Measurements from ENCODE around the gene GEMIN7. TPM values are rescaled to one million over a fixed set of nuclear protein-coding genes. Genes with fewer than 3 reads are reported as not detected.
A peak's percentile ranks its signal among the peaks of the same experiment; 100 is the strongest.

The GEMIN7 gene
- total RNA-seq, 2 donors from 2014 or later, result 22.4 to 37.5 TPM

GRCh38 chr19:45112111-45112827 is 33.2 kb downstream of the GEMIN7 start:
- H3K27ac ChIP-seq, result no peak overlapping the region
- TF ChIP-seq, protein P1, sequence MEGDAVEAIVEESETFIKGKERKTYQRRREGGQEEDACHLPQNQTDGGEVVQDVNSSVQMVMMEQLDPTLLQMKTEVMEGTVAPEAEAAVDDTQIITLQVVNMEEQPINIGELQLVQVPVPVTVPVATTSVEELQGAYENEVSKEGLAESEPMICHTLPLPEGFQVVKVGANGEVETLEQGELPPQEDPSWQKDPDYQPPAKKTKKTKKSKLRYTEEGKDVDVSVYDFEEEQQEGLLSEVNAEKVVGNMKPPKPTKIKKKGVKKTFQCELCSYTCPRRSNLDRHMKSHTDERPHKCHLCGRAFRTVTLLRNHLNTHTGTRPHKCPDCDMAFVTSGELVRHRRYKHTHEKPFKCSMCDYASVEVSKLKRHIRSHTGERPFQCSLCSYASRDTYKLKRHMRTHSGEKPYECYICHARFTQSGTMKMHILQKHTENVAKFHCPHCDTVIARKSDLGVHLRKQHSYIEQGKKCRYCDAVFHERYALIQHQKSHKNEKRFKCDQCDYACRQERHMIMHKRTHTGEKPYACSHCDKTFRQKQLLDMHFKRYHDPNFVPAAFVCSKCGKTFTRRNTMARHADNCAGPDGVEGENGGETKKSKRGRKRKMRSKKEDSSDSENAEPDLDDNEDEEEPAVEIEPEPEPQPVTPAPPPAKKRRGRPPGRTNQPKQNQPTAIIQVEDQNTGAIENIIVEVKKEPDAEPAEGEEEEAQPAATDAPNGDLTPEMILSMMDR (IDR thresholded peaks at IDR 0.05), result no peak
- peak overlapping the region in 1 of 2 donors; percentile 84 for H3K9ac ChIP-seq (ENCODE audit: low read depth in 2 of 2, low read length in 2 of 2)
- H3K27me3 ChIP-seq, result no peaks in the 10 kb centered on the region
- H3K4me3 ChIP-seq, result no peak overlapping the region
- no peak for DNase-seq
- H3K36me3 ChIP-seq, result no peaks in the 10 kb centered on the region
- H3K4me1 ChIP-seq, result peaks cover 11% of the 10 kb centered on the region
- intact Hi-C loops (cut with DNase I), result no loop called here
- H3K9me3 ChIP-seq, result no peaks in the 10 kb centered on the region

DNA sequence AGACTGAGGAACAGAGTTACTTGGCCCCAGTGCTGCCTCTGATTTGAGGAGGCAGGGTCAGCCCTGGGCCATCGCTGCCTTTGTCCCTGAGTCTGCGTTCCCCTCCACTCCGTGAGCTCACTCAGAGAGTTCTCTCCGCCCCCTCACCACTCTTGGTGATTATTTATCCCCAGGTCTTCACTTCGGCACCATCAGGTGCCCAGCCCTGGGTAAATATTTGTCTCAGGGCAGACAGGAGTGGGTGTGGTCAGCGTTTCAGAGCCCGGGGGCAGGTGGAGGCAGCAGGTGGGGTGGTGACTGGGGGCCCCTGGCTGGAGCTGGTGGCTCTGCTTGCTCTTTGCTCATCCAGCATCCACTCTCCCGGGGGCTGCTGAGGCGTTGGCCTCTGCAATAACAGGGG is 34.6 kb downstream of the GEMIN7 start:
- H3K36me3 ChIP-seq, result no peaks in the 10 kb centered on the region
- H3K4me3 ChIP-seq, result no peak overlapping the region
- peak; percentile 80 for DNase-seq
- TF ChIP-seq, protein P1 (IDR thresholded peaks at IDR 0.05), result no peak
- no peaks in the 10 kb centered on the region for H3K27me3 ChIP-seq
- H3K27ac ChIP-seq, result peak overlapping the region; percentile 53
- intact Hi-C loops (cut with DNase I), result no loop called here
- H3K4me1 ChIP-seq, result peaks cover 13% of the 10 kb centered on the region
- H3K9me3 ChIP-seq, result no peaks in the 10 kb centered on the region
- peak overlapping the region in 1 of 2 donors; percentile 84 for H3K9ac ChIP-seq (ENCODE audit: low read depth in 2 of 2, low read length in 2 of 2)

DNA sequence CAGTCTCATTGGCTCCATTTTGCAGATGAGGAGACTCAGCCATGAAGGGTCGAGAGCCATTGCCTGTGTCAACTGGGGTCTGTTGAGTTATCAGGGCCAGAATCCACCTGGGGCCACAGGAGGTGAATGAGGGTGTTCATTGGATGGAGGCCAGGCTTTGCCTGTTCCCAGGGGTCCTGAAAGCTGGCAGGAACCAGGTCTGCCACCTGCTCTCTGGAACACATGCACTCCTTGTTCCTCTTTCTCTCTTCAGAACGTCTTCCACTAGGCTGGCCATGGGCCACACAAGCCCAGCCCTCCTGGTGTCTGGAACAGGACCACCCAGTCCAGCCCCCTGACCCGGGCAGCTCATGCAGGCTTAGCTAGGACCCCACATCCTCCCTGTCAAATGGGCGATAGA is 35.1 kb downstream of the GEMIN7 start:
- intact Hi-C loops (cut with DNase I), result no loop called here
- no peak for DNase-seq
- Histone ChIP-seq H3K9ac (ENCODE audit: low read depth in 2 of 2, low read length in 2 of 2) (peak overlapping the region in 1 of 2 donors; percentile 84), H3K9me3 (no peaks in the 10 kb centered on the region), H3K36me3 (no peaks in the 10 kb centered on the region), H3K4me1 (peaks cover 15% of the 10 kb centered on the region), H3K4me3 (no peak overlapping the region), H3K27me3 (no peaks in the 10 kb centered on the region), H3K27ac (no peak overlapping the region)
- TF ChIP-seq, protein P1 (IDR thresholded peaks at IDR 0.05), result no peak

- Histone ChIP-seq H3K27ac (no peak overlapping the region), H3K9ac (ENCODE audit: low read depth in 2 of 2, low read length in 2 of 2) (no peak overlapping the region), H3K27me3 (no peaks in the 10 kb centered on the region), H3K9me3 (no peaks in the 10 kb centered on the region), H3K4me1 (peaks cover 18% of the 10 kb centered on the region), H3K36me3 (no peaks in the 10 kb centered on the region), H3K4me3 (no peak overlapping the region)
- intact Hi-C loops (cut with DNase I), result no loop called here
- TF ChIP-seq, protein P1 (IDR thresholded peaks at IDR 0.05), result no peak
- DNase-seq, result no peak
These were observed 37.0 kb downstream of the GEMIN7 start for GRCh38 chr19:45115809-45116615.

- H3K4me1 ChIP-seq, result peaks cover 18% of the 10 kb centered on the region
- no peak for DNase-seq
- H3K9me3 ChIP-seq, result no peaks in the 10 kb centered on the region
- intact Hi-C loops (cut with DNase I), result no loop called here
- no peaks in the 10 kb centered on the region for H3K36me3 ChIP-seq
- TF ChIP-seq, protein P1 (IDR thresholded peaks at IDR 0.05), result no peak
- no peak overlapping the region for H3K4me3 ChIP-seq
- no peak overlapping the region for H3K27ac ChIP-seq
- peak overlapping the region in 1 of 2 donors; percentile 61 for H3K9ac ChIP-seq (ENCODE audit: low read depth in 2 of 2, low read length in 2 of 2)
- H3K27me3 ChIP-seq, result no peaks in the 10 kb centered on the region
These were observed 38.1 kb downstream of the GEMIN7 start for GRCh38 chr19:45117167-45117594.

Measured in colonic mucosa (tissue), 4 donors.